Measurements from ENCODE around the gene CSH2. TPM values are rescaled to one million over a fixed set of nuclear protein-coding genes. Genes with fewer than 3 reads are reported as not detected.

The CSH2 gene
- total and polyA plus RNA-seq, 2 of the 13 experiments (the other 11 are each of a cell fraction or from before 2014, with no cell fraction given): not detected

DNA sequence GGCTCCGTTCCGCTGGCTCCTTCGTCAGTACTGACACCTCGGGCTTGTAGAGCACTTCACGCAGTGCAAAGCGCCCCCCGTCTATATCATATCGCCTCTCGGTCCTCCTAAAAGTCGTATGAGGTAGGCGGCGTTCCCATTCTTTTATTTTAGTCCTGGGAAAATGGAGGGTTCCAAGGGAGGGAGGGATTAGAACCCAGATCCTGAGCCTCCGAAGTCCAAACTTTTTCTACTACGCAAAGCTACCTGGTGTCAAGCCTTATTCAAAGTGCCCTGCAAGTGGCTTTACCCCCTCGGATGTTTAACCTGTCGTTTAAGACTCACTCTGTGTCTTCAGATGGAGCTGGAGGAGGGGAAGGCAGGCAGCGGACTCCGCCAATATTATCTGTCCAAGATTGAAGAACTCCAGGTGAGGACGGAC is 45.7 kb downstream of the CSH2 start (continued):
- TF ChIP-seq, protein P1, sequence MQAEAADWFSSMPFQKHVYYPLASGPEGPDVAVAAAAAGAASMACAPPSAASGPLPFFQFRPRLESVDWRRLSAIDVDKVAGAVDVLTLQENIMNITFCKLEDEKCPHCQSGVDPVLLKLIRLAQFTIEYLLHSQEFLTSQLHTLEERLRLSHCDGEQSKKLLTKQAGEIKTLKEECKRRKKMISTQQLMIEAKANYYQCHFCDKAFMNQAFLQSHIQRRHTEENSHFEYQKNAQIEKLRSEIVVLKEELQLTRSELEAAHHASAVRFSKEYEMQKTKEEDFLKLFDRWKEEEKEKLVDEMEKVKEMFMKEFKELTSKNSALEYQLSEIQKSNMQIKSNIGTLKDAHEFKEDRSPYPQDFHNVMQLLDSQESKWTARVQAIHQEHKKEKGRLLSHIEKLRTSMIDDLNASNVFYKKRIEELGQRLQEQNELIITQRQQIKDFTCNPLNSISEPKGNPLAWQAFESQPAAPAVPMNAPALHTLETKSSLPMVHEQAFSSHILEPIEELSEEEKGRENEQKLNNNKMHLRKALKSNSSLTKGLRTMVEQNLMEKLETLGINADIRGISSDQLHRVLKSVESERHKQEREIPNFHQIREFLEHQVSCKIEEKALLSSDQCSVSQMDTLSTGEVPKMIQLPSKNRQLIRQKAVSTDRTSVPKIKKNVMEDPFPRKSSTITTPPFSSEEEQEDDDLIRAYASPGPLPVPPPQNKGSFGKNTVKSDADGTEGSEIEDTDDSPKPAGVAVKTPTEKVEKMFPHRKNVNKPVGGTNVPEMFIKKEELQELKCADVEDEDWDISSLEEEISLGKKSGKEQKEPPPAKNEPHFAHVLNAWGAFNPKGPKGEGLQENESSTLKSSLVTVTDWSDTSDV (CRISPR knock-in tag; IDR thresholded peaks at IDR 0.05): no peak
- TF ChIP-seq ZNF616 (CRISPR knock-in tag; IDR thresholded peaks at IDR 0.05; ENCODE audit: low read depth) (no peak), HOXA9 (CRISPR knock-in tag; IDR thresholded peaks at IDR 0.05; ENCODE audit: borderline replicate concordance) (no peak), MTF1 (CRISPR knock-in tag; IDR thresholded peaks at IDR 0.05) (no peak), SYNCRIP (IDR thresholded peaks at IDR 0.05; ENCODE audit: insufficient read depth, low read depth, low read length) (no peak), SCMH1 (CRISPR knock-in tag; IDR thresholded peaks at IDR 0.05; ENCODE audit: borderline replicate concordance) (no peak), RBM22 (optimal IDR thresholded peaks at IDR 0.05; ENCODE audit: low read length) (no peak), FOXA1 (IDR thresholded peaks at IDR 0.05) (no peak), FOXA1 (CRISPR knock-in tag; IDR thresholded peaks at IDR 0.05) (no peak), MBD4 (IDR thresholded peaks at IDR 0.05; ENCODE audit: borderline replicate concordance, low read length) (no peak), ZNF143 (CRISPR knock-in tag; IDR thresholded peaks at IDR 0.05) (no peak; the same call in 1 of the 2 replicates), FOXP1 (IDR thresholded peaks at IDR 0.05) (no peak), FOXP1 (CRISPR knock-in tag; IDR thresholded peaks at IDR 0.05) (no peak)
- TF ChIP-seq, protein P2, sequence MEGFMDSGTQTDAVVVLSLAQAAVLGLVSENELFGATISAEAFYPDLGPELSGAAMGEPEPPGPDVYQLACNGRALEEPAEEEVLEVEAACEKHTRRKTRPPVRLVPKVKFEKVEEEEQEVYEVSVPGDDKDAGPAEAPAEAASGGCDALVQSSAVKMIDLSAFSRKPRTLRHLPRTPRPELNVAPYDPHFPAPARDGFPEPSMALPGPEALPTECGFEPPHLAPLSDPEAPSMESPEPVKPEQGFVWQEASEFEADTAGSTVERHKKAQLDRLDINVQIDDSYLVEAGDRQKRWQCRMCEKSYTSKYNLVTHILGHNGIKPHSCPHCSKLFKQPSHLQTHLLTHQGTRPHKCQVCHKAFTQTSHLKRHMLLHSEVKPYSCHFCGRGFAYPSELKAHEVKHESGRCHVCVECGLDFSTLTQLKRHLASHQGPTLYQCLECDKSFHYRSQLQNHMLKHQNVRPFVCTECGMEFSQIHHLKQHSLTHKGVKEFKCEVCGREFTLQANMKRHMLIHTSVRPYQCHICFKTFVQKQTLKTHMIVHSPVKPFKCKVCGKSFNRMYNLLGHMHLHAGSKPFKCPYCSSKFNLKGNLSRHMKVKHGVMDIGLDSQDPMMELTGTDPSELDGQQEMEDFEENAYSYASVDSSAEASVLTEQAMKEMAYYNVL (CRISPR knock-in tag; IDR thresholded peaks at IDR 0.05; ENCODE audit: borderline replicate concordance): peak; percentile 17; the same call in 1 of the 2 replicates
- TF ChIP-seq, protein P3, sequence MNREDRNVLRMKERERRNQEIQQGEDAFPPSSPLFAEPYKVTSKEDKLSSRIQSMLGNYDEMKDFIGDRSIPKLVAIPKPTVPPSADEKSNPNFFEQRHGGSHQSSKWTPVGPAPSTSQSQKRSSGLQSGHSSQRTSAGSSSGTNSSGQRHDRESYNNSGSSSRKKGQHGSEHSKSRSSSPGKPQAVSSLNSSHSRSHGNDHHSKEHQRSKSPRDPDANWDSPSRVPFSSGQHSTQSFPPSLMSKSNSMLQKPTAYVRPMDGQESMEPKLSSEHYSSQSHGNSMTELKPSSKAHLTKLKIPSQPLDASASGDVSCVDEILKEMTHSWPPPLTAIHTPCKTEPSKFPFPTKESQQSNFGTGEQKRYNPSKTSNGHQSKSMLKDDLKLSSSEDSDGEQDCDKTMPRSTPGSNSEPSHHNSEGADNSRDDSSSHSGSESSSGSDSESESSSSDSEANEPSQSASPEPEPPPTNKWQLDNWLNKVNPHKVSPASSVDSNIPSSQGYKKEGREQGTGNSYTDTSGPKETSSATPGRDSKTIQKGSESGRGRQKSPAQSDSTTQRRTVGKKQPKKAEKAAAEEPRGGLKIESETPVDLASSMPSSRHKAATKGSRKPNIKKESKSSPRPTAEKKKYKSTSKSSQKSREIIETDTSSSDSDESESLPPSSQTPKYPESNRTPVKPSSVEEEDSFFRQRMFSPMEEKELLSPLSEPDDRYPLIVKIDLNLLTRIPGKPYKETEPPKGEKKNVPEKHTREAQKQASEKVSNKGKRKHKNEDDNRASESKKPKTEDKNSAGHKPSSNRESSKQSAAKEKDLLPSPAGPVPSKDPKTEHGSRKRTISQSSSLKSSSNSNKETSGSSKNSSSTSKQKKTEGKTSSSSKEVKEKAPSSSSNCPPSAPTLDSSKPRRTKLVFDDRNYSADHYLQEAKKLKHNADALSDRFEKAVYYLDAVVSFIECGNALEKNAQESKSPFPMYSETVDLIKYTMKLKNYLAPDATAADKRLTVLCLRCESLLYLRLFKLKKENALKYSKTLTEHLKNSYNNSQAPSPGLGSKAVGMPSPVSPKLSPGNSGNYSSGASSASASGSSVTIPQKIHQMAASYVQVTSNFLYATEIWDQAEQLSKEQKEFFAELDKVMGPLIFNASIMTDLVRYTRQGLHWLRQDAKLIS (CRISPR knock-in tag; IDR thresholded peaks at IDR 0.05): no peak
- TF ChIP-seq, protein P4, sequence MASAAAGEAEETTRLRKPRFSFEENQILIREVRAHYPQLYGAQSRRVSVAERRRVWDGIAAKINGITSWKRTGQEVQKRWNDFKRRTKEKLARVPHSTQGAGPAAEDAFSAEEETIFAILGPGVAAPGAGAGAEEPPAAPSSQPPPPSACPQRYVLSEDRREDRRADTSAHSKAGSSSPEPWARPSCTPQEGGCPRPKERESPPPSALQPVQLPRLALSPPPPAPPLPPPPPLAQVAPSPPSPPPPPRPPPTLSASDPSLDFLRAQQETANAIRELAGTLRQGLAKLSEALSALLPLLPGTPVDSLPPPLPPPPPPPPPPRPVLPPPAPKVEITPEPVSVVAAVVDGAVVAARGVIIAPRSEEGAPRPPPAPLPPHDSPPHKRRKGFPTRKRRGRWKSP (CRISPR knock-in tag; IDR thresholded peaks at IDR 0.05): 0 out of 2 replicates have a peak, but pooled peaks have one; percentile 55
- TF ChIP-seq, protein P5, sequence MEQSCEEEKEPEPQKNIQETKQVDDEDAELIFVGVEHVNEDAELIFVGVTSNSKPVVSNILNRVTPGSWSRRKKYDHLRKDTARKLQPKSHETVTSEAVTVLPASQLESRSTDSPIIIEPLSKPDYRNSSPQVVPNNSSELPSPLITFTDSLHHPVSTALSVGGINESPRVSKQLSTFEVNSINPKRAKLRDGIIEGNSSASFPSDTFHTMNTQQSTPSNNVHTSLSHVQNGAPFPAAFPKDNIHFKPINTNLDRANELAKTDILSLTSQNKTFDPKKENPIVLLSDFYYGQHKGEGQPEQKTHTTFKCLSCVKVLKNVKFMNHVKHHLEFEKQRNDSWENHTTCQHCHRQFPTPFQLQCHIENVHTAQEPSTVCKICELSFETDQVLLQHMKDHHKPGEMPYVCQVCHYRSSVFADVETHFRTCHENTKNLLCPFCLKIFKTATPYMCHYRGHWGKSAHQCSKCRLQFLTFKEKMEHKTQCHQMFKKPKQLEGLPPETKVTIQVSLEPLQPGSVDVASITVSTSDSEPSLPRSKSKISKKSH (CRISPR knock-in tag; IDR thresholded peaks at IDR 0.05; ENCODE audit: borderline replicate concordance): no peak
- TF ChIP-seq, protein P6, sequence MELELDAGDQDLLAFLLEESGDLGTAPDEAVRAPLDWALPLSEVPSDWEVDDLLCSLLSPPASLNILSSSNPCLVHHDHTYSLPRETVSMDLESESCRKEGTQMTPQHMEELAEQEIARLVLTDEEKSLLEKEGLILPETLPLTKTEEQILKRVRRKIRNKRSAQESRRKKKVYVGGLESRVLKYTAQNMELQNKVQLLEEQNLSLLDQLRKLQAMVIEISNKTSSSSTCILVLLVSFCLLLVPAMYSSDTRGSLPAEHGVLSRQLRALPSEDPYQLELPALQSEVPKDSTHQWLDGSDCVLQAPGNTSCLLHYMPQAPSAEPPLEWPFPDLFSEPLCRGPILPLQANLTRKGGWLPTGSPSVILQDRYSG (CRISPR knock-in tag; IDR thresholded peaks at IDR 0.05): no peak
